Measurements from ENCODE around the gene VPS39. TPM values are rescaled to one million over a fixed set of nuclear protein-coding genes. Genes with fewer than 3 reads are reported as not detected.

VPS39 gene
- total and polyA plus RNA-seq, 9 of the 15 experiments (the other 6 are each of a cell fraction or from before 2014, with no cell fraction given) = 3.2 to 37.3 (median 21.8) TPM

GRCh38 chr15:42119446-42119760 is 88.7 kb downstream of the VPS39 start:
- no peak overlapping the region for H3K4me3 ChIP-seq
- no TSS peak for BruUV-seq (replicated peaks)
- in situ Hi-C loops (cut with MboI) (no loop called here), intact Hi-C loops (cut with micrococcal nuclease) (no loop called here)
- H3K27ac ChIP-seq (ENCODE audit: extremely low read depth, low read depth, low read length) = no peak overlapping the region
- POLR2A ChIA-PET = interaction anchor here (0.8 to 1.2 kb wide), 3 partner anchors 11 to 14 kb away, joined by 3 to 5 read pairs (median 3); no protein-coding TSS in a partner anchor
- ATAC-seq (no peak), FAIRE-seq (no peak), DNase-seq (ENCODE audit: extremely low read depth in 1 of 4, low spot score in 3 of 4) (no peak)
- H3K9ac ChIP-seq (ENCODE audit: insufficient read depth in 1 of 2, low read depth in 2 of 2, low read length in 2 of 2) = no peak overlapping the region
- 0 out of 2 replicates have a peak, but pooled peaks cover 2% of the 10 kb centered on the region for H4K20me1 ChIP-seq (replicated peaks; ENCODE audit: control insufficient read depth, insufficient read depth, low read length)
- H3K79me2 ChIP-seq (ENCODE audit: control insufficient read depth, insufficient read depth, low read length) = no peaks in the 10 kb centered on the region
- H3K9me3 ChIP-seq (replicated peaks; ENCODE audit: control insufficient read depth, insufficient read depth, low read depth, low read length) = no peaks in the 10 kb centered on the region
- no peak overlapping the region for H3K4me2 ChIP-seq (ENCODE audit: insufficient read depth, low read length)
- CTCF ChIA-PET (ENCODE audit: low intra/inter-chr PET ratio) = no interaction called here
- H3K9me1 ChIP-seq (ENCODE audit: control insufficient read depth, insufficient read depth, low read length) = no peaks in the 10 kb centered on the region
- H3K4me1 ChIP-seq (replicated peaks in 1 of 2; ENCODE audit: control insufficient read depth in 2 of 2, insufficient read depth in 2 of 2, low read length in 2 of 2) = no peaks in the 10 kb centered on the region
- 1% methylated on average over 5 of the region's 5 CpGs for WGBS (ENCODE audit: insufficient coverage, low coverage, missing lambda C conversion rate)
- no peak overlapping the region for H2AFZ ChIP-seq (ENCODE audit: low read depth, low read length)
- peaks cover 14 to 37% of the 10 kb centered on the region in 2 experiments; a peak in 4 of 5 replicates for H3K27me3 ChIP-seq (ENCODE audit: control insufficient read depth in 2 of 2, insufficient read depth in 2 of 2, low read length in 2 of 2)
- no peaks in the 10 kb centered on the region for H3K36me3 ChIP-seq (ENCODE audit: control insufficient read depth, insufficient read depth, low read length)
- TF ChIP-seq C11orf30 (IDR thresholded peaks at IDR 0.05; ENCODE audit: low read depth) (no peak), SETDB1 (IDR thresholded peaks at IDR 0.05; ENCODE audit: low read length) (no peak), ETS2 (tag; IDR thresholded peaks at IDR 0.05; ENCODE audit: borderline replicate concordance, poor library complexity, severe bottlenecking) (no peak), CBX3 (IDR thresholded peaks at IDR 0.05; ENCODE audit: borderline replicate concordance in 1 of 2, low read length in 2 of 2) (no peak), ZNF224 (CRISPR knock-in tag; IDR thresholded peaks at IDR 0.05) (no peak), EZH2 (IDR thresholded peaks at IDR 0.05; ENCODE audit: borderline replicate concordance, low read depth, low read length) (no peak), ZNF79 (CRISPR knock-in tag; IDR thresholded peaks at IDR 0.05; ENCODE audit: low read depth) (no peak), COPS2 (conservative IDR thresholded peaks at IDR 0.05) (no peak), POLR2A (conservative IDR thresholded peaks at IDR 0.05) (no peak), SLC30A9 (CRISPR knock-in tag; IDR thresholded peaks at IDR 0.05) (no peak), XRCC5 (IDR thresholded peaks at IDR 0.05; ENCODE audit: low read depth, low read length) (no peak), KAT8 (IDR thresholded peaks at IDR 0.05; ENCODE audit: low read depth) (no peak), ZNF707 (CRISPR knock-in tag; conservative IDR thresholded peaks at IDR 0.05) (no peak)
- TF ChIP-seq, protein P1, sequence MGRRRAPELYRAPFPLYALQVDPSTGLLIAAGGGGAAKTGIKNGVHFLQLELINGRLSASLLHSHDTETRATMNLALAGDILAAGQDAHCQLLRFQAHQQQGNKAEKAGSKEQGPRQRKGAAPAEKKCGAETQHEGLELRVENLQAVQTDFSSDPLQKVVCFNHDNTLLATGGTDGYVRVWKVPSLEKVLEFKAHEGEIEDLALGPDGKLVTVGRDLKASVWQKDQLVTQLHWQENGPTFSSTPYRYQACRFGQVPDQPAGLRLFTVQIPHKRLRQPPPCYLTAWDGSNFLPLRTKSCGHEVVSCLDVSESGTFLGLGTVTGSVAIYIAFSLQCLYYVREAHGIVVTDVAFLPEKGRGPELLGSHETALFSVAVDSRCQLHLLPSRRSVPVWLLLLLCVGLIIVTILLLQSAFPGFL (CRISPR knock-in tag; IDR thresholded peaks at IDR 0.05) = no peak

All from K562 (cell line).